Activated CD8-positive, alpha-beta memory T cell treated with anti-CD3 and anti-CD28 coated beads, Interleukin-2, amount 10 ng/mL, durations not matched to agents 7 days and 5 days (primary cell): Measurements from ENCODE around the gene GMCL2. TPM values are rescaled to one million over a fixed set of nuclear protein-coding genes. Genes with fewer than 3 reads are reported as not detected.

Experiments used
- ATAC-seq: fragments of 150-1000 bp; cut with Tn5 transposase; one replicate; pipeline ENCODE4 v1.10.0; 2021; ENCODE audit warnings: moderate library complexity
- CTCF ChIA-PET: fragments of 350-600 bp; sonication (Branson Sonifier 250); formaldehyde crosslinking; loops from one replicate; lab custom pipeline; 2021; ENCODE audit warnings: antibody characterized with exemption; lab: Charles Lee
- DNase-seq: peaks from one replicate; pipeline ENCODE4 v3.0.0-alpha.2; 2020
- H3K27ac Mint-ChIP-seq: one replicate; pipeline ENCODE4 v1.8.0; 2021; ENCODE audit warnings: mild to moderate bottlenecking, mixed read lengths
- H3K27me3 Mint-ChIP-seq: one replicate; pipeline ENCODE4 v1.8.0; 2021; ENCODE audit warnings: mixed read lengths
- H3K36me3 Mint-ChIP-seq: one replicate; pipeline ENCODE4 v1.8.0; 2021; ENCODE audit warnings: mild to moderate bottlenecking, mixed read lengths
- H3K4me1 Mint-ChIP-seq: one replicate; pipeline ENCODE4 v1.8.0; 2021; ENCODE audit warnings: mixed read lengths
- H3K4me3 Mint-ChIP-seq: one replicate; pipeline ENCODE4 v1.8.0; 2021; ENCODE audit warnings: mild to moderate bottlenecking, moderate library complexity, mixed read lengths
- H3K9me3 Mint-ChIP-seq: one replicate; pipeline ENCODE4 v1.8.0; 2022; ENCODE audit warnings: low read depth, mixed read lengths
- total RNA-seq, 2 experiments: library from RNA; stranded (reverse); gene quantifications; one replicate each; pipeline ENCODE4 v1.2.3, GENCODE V29; 2021

Gene GMCL2
- total RNA-seq, 2 experiments from 2014 or later: not detected

DNA sequence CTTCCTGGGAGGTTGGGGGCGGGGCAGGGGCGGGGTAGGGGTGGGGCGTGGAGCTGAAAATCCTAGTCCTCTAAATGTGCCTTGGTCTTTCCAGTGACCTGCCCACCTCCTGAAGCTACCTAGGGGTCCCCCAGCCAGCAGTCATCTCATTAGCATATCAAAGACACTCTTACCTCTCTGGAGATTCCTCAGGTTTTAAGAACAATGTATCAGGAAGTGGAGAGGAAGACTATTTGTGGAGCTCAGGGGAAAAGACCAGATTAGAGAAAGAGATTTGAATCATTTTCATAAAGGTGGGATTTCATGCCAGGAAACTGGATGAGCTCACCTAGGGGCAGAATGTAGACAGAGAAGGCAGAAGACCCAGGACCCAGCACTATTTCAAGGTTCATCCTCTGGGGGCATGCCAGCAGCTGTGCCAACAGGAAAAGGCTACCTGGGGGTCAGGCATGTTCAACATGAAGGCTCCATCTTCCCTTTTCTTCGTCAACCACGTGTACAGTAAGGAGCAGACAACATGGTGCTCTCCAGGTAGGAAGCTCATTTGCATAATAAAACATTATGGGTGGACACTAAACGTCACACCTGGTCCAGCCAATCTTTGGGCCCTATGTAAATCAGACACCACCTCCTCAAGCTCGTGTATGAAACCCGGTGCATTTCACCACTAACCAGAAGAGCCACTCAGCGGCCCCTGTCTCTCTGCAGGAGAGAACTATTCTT, 6.9 kb downstream of the GMCL2 start:
- Mint-ChIP-seq H3K4me3 (no peak overlapping the region), H3K36me3 (no peaks in the 10 kb centered on the region), H3K9me3 (no peaks in the 10 kb centered on the region), H3K27ac (no peak overlapping the region), H3K27me3 (peaks cover 6% of the 10 kb centered on the region), H3K4me1 (peaks cover 7% of the 10 kb centered on the region)
- no peak for ATAC-seq
- CTCF ChIA-PET: interaction anchor here (1.7 kb wide), 1 partner anchor 11 kb away, joined by 5 read pairs; no protein-coding TSS in a partner anchor
- DNase-seq: no peak

- no peak overlapping the region for H3K4me3 Mint-ChIP-seq
Observed at GRCh38 chr5:178177569-178177968, 9.6 kb downstream of the GMCL2 start.

DNA sequence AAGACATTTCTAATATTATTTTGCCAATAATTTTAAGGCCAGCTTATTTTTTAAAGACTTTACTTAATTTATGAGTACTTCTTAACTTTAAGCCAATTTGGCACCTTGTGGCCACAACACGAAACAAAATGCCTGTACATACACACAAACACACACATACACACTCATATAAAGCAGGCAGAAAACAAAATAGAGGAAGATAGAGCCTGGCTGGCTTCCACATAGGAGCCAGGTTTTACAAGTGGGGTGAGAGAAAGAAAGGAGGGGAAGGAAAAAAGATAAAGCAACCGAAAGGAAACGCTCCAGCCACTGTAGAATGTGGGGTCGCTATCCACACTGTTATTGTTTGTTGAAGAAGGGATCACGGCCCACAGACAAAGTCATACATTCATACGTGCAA, 10.4 kb downstream of the GMCL2 start:
- Mint-ChIP-seq H3K4me3 (no peak overlapping the region), H3K27me3 (peaks cover 6% of the 10 kb centered on the region), H3K27ac (no peak overlapping the region), H3K36me3 (no peaks in the 10 kb centered on the region), H3K4me1 (no peaks in the 10 kb centered on the region), H3K9me3 (no peaks in the 10 kb centered on the region)
- ATAC-seq: no peak
- CTCF ChIA-PET: no interaction called here
- no peak for DNase-seq

More at GRCh38 chr5:178177569-178177968, 9.6 kb downstream of the GMCL2 start:
- CTCF ChIA-PET: no interaction called here
- Mint-ChIP-seq H3K36me3 (no peaks in the 10 kb centered on the region), H3K27me3 (peaks cover 6% of the 10 kb centered on the region), H3K27ac (no peak overlapping the region), H3K4me1 (peaks cover 7% of the 10 kb centered on the region), H3K9me3 (no peaks in the 10 kb centered on the region)
- no peak for ATAC-seq
- DNase-seq: no peak

DNA sequence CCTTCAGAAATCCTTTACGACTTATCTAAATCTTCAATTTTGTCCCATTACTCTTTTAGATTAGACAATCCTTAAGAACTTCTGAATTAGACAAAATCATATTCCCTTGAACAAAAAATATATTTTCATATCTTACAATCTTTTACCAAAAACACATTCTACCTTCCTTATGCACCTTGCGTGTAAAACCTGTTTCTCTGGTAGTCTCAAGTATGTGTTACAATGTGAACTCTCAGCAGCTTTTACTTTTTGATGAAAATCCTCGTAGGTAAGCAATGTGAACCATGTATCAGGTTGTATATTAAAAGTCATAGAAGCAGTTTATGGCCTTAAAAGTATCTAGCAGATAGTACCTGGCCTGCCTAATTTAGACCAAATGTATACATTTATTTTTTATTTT, 12.7 kb downstream of the GMCL2 start:
- CTCF ChIA-PET: no interaction called here
- Mint-ChIP-seq H3K36me3 (no peaks in the 10 kb centered on the region), H3K27ac (no peak overlapping the region), H3K9me3 (no peaks in the 10 kb centered on the region), H3K27me3 (peaks cover 4% of the 10 kb centered on the region), H3K4me1 (no peaks in the 10 kb centered on the region), H3K4me3 (no peak overlapping the region)
- ATAC-seq: no peak
- no peak for DNase-seq

DNA sequence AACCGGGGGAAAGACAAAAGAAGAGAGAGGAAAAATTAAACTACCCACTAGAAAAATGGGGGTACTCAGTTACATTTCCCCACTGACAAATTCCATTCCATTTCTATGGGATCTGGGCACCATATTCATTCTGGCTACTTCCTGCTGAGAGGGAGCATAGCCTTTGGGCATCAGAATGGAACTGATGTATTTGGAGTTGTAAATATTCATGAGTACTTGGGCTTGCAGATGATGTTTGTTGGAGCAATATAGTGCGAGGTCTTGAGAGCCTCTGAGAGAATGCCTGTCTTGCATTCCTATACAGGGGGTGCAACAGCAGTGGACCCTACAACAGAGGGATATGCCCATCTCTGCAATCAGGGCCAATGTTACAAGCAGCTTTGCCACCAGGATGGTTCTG, 16.7 kb downstream of the GMCL2 start:
- H3K9me3 Mint-ChIP-seq: no peaks in the 10 kb centered on the region
- peaks cover 8% of the 10 kb centered on the region for H3K27me3 Mint-ChIP-seq
- DNase-seq: no peak
- no peak overlapping the region for H3K4me3 Mint-ChIP-seq
- H3K27ac Mint-ChIP-seq: no peak overlapping the region
- no peaks in the 10 kb centered on the region for H3K4me1 Mint-ChIP-seq
- ATAC-seq: no peak
- H3K36me3 Mint-ChIP-seq: no peaks in the 10 kb centered on the region
- CTCF ChIA-PET: interaction anchor here (6.0 kb wide), 1 partner anchor 95 kb away, joined by 34 read pairs; no protein-coding TSS in a partner anchor

DNA sequence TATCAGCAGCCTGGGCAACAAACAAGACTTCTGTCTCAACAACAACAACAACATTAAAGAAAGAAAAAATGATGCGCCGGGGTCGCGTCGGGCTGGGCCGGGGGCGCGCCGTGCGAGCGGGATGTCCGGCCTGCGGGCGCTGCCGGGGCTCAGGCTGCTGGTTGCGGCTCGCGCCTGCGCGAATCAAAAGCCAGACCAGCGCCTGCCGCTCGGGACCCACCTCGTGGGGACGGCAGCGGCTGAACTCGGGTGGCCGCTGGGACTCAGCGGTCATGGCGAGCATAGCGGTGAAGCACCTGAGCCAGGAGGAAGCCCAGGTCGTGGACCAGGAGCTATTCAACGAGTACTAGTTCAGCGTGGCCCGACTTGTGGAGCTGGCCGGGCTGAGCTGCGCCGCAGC, 21.6 kb downstream of the GMCL2 start:
- H3K4me1 Mint-ChIP-seq: peaks cover 8% of the 10 kb centered on the region
- H3K36me3 Mint-ChIP-seq: no peaks in the 10 kb centered on the region
- H3K9me3 Mint-ChIP-seq: no peaks in the 10 kb centered on the region
- no peak overlapping the region for H3K4me3 Mint-ChIP-seq
- CTCF ChIA-PET: interaction anchor here (0.9 to 6.0 kb wide), 2 partner anchors 17 to 90 kb away, joined by 3 to 34 read pairs; no protein-coding TSS in a partner anchor
- ATAC-seq (no peak), DNase-seq (no peak)
- H3K27me3 Mint-ChIP-seq: peaks cover 31% of the 10 kb centered on the region
- no peak overlapping the region for H3K27ac Mint-ChIP-seq

DNA sequence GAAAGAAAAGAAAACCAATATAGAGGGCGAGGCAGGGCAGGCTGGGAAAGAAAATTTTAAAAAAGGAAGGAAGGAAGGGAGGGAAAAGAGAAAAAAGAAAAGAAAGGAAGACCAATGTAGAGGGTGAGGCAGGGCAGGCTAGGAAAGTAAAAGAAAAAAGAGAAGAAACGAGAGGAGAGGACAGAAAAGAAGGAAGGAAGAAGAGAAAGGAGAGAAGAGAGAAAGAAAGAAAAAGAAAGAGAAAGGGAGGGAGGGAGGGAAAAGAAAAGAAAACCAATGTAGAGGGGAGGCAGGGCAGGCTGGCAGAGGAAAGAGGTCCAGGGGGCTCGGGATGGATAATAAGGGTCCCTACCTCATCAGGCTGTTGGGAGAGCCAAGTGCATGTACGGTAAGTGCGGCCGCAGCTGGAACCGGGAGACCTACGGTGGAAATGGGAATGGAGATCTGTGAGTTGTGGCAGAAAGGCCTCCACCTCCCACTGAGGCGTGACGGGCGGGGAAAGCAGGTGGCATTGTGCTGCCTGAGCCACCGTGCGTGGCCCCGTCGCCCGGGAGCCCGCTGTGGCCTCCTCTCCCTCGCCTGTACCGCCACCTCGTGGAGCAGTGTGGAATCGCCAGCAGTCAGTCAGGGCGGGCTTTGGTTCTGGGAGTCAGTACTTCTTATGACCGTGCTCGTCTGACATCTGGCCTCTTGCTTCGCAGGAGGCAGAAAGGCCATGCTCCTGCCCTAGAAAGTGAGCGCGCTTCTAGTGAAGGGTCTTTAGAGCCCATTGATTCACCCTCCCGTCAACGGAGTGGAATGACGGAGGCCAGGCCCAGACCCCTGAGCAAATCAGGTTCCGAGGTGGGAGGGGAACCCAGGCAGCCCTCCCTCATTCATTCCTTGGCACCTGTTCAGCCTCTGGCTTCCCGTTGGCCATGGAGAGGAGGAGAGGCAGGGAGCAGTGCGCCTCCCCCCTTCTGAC, 23.1 kb downstream of the GMCL2 start:
- Mint-ChIP-seq H3K4me1 (peaks cover 8% of the 10 kb centered on the region), H3K36me3 (no peaks in the 10 kb centered on the region), H3K4me3 (peak overlapping the region; percentile 5), H3K27me3 (peaks cover 29% of the 10 kb centered on the region), H3K9me3 (no peaks in the 10 kb centered on the region), H3K27ac (no peak overlapping the region)
- ATAC-seq: peak; percentile 99
- peak; percentile 92 for DNase-seq
- CTCF ChIA-PET: interaction anchor here (0.7 to 3.3 kb wide), 8 partner anchors 11 to 101 kb away, joined by 3 to 29 read pairs (median 5); partner anchors contain the start of gene NHP2

DNA sequence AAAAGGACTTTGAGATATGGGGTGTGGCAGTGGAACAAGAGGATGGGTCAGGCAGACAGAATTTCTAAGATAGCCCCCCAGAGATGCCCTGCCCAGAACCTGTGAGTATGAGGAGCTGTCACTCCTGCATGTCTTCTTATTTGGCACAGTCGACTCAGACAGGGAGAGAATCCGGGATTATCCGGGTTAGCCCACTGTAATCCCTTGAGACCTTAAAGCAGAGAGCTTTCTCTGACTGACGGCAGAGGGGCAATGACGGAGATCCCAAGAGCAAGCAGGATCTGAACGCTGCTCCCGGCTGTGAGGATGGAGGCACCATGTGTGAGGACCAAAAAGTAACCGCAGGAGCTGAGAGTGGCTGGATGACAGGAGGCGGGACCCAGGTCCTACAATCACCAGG, 24.7 kb downstream of the GMCL2 start:
- CTCF ChIA-PET: interaction anchor here (0.6 to 3.3 kb wide), 8 partner anchors 9 to 1769 kb away, joined by 3 to 29 read pairs (median 3); partner anchors contain the start of gene NHP2
- H3K4me3 Mint-ChIP-seq: no peak overlapping the region

GRCh38 chr5:178160176-178160575, 27.0 kb downstream of the GMCL2 start:
- H3K27me3 Mint-ChIP-seq: peaks cover 23% of the 10 kb centered on the region
- no peak for DNase-seq
- no peak for ATAC-seq
- CTCF ChIA-PET: no interaction called here
- H3K27ac Mint-ChIP-seq: no peak overlapping the region
- H3K36me3 Mint-ChIP-seq: no peaks in the 10 kb centered on the region
- H3K9me3 Mint-ChIP-seq: no peaks in the 10 kb centered on the region
- no peak overlapping the region for H3K4me3 Mint-ChIP-seq
- peaks cover 8% of the 10 kb centered on the region for H3K4me1 Mint-ChIP-seq

More for the DNA sequence above, 24.7 kb downstream of the GMCL2 start:
- DNase-seq (no peak), ATAC-seq (no peak)
- Mint-ChIP-seq H3K27ac (no peak overlapping the region), H3K27me3 (peaks cover 26% of the 10 kb centered on the region), H3K4me1 (peaks cover 8% of the 10 kb centered on the region), H3K9me3 (no peaks in the 10 kb centered on the region), H3K36me3 (no peaks in the 10 kb centered on the region)

DNA sequence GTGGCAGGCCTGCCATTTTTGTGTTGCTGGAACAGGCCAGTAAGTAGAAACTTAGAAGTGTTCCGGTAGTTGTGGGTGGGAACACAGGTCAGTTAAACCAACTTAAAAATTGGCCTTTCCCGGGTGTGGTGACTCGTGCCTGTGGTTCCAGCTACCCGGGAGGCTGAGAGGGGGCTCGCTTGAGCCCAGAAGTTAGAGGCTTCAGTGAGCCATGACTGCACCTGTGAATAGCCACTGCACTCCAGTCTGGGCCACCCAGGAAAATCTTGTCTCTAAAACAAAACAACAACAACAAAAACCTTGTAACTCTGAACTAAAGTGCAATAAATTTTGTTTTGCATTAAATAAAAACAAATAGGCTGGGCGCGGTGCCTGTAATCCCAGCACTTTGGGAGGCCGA, 32.1 kb downstream of the GMCL2 start:
- no peak for DNase-seq
- no peaks in the 10 kb centered on the region for H3K9me3 Mint-ChIP-seq

GRCh38 chr5:178153530-178154340, 33.4 kb downstream of the GMCL2 start, which contains the start of gene NHP2:
Gene NHP2, minus strand, starts transcription at chr5:178153885. Its CDS starts 68 bp downstream, at chr5:178153817.
- Mint-ChIP-seq H3K27ac (peak within 1 kb of the TSS; percentile 87), H3K27me3 (no peaks in the 10 kb centered on the region), H3K36me3 (peaks cover 24% of the 10 kb centered on the region), H3K4me3 (peak within 1 kb of the TSS; percentile 97), H3K9me3 (no peaks in the 10 kb centered on the region), H3K4me1 (peaks cover 40% of the 10 kb centered on the region)
- DNase-seq: peak; percentile 99
- ATAC-seq: peak; percentile 100
- CTCF ChIA-PET: interaction anchor here (1.0 to 10.6 kb wide), 9 partner anchors 9 to 91 kb away, joined by 3 to 148 read pairs (median 6); no protein-coding TSS in a partner anchor

More for the DNA sequence above, 32.1 kb downstream of the GMCL2 start:
- H3K4me3 Mint-ChIP-seq: no peak overlapping the region
- CTCF ChIA-PET: interaction anchor here (4.3 kb wide), 1 partner anchor 79 kb away, joined by 29 read pairs; no protein-coding TSS in a partner anchor
- no peak overlapping the region for H3K27ac Mint-ChIP-seq
- no peaks in the 10 kb centered on the region for H3K27me3 Mint-ChIP-seq
- peaks cover 30% of the 10 kb centered on the region for H3K4me1 Mint-ChIP-seq
- no peak for ATAC-seq
- peaks cover 17% of the 10 kb centered on the region for H3K36me3 Mint-ChIP-seq
